Immature natural killer cell (primary cell): ENCODE data around the gene GNE. TPM values are rescaled to one million over a fixed set of nuclear protein-coding genes. Genes with fewer than 3 reads are reported as not detected.
A peak's percentile ranks its signal among the peaks of the same experiment; 100 is the strongest.
"Not testable (repeated sequence)": the region's sequence is repeated elsewhere in the genome, so short reads cannot be mapped to it uniquely, and the experiment has no call there.

Experiments
- DNase-seq, 3 donors: peaks; one replicate each; pipeline ENCODE4 v3.0.0; 2022; ENCODE audit warnings: mixed read lengths in 1 of 3
- H3K27ac Mint-ChIP-seq, 6 donors: one replicate each; pipeline ENCODE4 v1.8.0; 2020; ENCODE audit warnings: mixed read lengths in 6 of 6, mild to moderate bottlenecking in 5 of 6, inconsistent platforms in 4 of 6, moderate library complexity in 3 of 6
- H3K27me3 Mint-ChIP-seq, 3 donors: one replicate each; pipeline ENCODE4 v1.8.0; 2020 to 2021; ENCODE audit warnings: low read depth in 3 of 3, mild to moderate bottlenecking in 3 of 3, mixed read lengths in 3 of 3, moderate library complexity in 3 of 3, inconsistent platforms in 1 of 3
- H3K36me3 Mint-ChIP-seq, 3 donors: one replicate each; pipeline ENCODE4 v1.8.0; 2020; ENCODE audit warnings: mixed read lengths in 3 of 3, inconsistent platforms in 2 of 3, mild to moderate bottlenecking in 2 of 3
- H3K4me1 Mint-ChIP-seq, 2 donors: one replicate each; pipeline ENCODE4 v1.8.0; 2020; ENCODE audit warnings: inconsistent platforms in 2 of 2, mild to moderate bottlenecking in 2 of 2, mixed read lengths in 2 of 2, moderate library complexity in 1 of 2
- H3K4me3 Mint-ChIP-seq, 5 donors: one replicate each; pipeline ENCODE4 v1.8.0; 2020; ENCODE audit warnings: mild to moderate bottlenecking in 5 of 5, mixed read lengths in 5 of 5, inconsistent platforms in 3 of 5, moderate library complexity in 3 of 5
- H3K9me3 Mint-ChIP-seq, 6 donors: one replicate each; pipeline ENCODE4 v1.8.0; 2020; ENCODE audit warnings: mild to moderate bottlenecking in 6 of 6, mixed read lengths in 6 of 6, inconsistent platforms in 4 of 6, moderate library complexity in 3 of 6
- polyA plus RNA-seq, 3 donors: library from polyadenylated mRNA; unstranded; fragments of 300-500 nt; fragmentation: Illumina TruSeq; gene quantifications; one replicate each; pipeline ENCODE4 v1.2.3, GENCODE V29; 2021

GNE gene
- polyA plus RNA-seq, 3 donors from 2014 or later: 2.3 to 4.8 (median 4.3) TPM

DNA sequence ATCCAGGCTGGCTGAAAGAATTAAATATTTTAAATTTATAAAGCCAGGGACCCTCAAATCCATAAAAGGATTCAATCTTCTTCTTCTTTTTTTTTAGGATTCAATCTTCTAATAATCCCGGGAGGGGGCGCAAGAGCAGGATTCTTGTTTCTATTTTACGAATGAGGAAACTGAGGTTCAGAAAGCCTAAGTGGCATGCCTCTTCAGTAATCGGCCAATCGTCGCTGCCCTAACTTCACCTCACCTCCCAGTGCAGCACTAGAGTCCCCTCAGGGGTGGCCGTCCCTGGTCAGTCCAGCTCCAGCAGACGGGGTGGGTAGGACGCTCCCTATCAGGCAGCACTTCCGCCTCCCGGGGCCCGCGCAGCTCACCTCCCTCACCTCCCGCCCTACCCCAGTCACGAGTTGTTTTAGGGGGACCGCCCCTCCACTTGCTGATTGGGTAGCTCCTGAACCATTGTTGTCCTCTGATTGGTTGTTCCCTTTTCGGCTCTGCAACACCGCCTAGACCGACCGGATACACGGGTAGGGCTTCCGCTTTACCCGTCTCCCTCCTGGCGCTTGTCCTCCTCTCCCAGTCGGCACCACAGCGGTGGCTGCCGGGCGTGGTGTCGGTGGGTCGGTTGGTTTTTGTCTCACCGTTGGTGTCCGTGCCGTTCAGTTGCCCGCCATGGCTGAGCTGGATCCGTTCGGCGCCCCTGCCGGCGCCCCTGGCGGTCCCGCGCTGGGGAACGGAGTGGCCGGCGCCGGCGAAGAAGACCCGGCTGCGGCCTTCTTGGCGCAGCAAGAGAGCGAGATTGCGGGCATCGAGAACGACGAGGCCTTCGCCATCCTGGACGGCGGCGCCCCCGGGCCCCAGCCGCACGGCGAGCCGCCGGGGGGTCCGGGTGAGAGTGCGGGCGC is 67.6 kb downstream of the GNE start, which contains the start of gene CLTA:
Gene CLTA (plus strand): TSS at position 534 of the 902 bp plus-strand sequence. CDS start 136 bp downstream, at position 670.
- Mint-ChIP-seq H3K27me3 (peaks cover 2 to 8% (median 5%) of the 10 kb centered on the region in 3 donors), H3K9me3 (no peaks in the 10 kb centered on the region), H3K36me3 (peaks cover 0 to 4% (median 0%) of the 10 kb centered on the region in 3 donors), H3K4me1 (peaks cover 75 to 80% of the 10 kb centered on the region in 2 donors), H3K4me3 (peak within 1 kb of the TSS; percentile 89 to 98 (median 95)), H3K27ac (peak within 1 kb of the TSS; percentile 93 to 97 (median 94))
- peak; percentile 95 to 96 (median 95) for DNase-seq

DNA sequence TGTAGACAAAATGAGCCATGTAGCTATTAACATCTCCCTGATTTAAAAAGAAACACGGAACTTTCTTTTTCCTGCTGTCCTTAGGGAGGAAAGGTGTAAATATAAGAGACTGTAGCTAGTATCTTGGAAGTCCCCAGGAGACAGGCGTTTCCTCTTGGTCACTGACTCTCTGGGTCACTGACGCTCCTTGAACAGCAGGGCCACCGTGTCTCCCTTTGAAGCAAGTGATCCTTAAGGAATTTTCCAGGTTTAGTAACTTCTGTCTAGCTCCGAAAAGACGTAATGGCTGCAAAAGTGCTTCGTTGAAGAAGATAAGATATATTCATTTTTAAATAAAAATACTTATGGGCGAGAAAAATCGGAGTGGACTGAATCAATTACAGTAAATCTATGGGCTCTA is 68.3 kb downstream of the GNE start:
- Mint-ChIP-seq H3K4me3 (peak overlapping the region; percentile 89 to 98 (median 95)), H3K36me3 (no peaks in the 10 kb centered on the region), H3K27ac (peak overlapping the region; percentile 20 to 97 (median 92)), H3K9me3 (no peaks in the 10 kb centered on the region), H3K4me1 (peaks cover 69 to 74% of the 10 kb centered on the region in 2 donors), H3K27me3 (peaks cover 2 to 8% (median 5%) of the 10 kb centered on the region in 3 donors)
- DNase-seq: no peak

DNA sequence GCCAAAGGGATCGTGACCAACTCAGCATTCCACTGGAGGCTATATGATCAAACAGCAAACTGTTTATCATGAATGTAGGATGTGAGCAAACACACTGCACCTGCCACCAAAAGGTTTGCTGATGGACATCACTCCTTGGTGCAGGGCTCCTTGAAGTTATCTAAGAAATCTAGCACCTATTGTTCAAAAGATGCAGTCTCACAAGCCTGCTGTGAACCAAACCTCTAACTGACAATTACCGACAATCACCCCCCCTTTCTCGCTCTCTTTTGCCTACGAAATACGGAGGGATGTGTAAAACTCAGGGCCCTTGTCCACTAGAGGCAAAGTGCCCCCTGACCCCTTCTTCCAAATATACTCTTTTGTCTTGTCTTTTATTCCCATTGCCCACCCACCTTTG is 70.0 kb downstream of the GNE start:
- Mint-ChIP-seq H3K36me3 (no peaks in the 10 kb centered on the region), H3K4me1 (peaks cover 51 to 56% of the 10 kb centered on the region in 2 donors), H3K27me3 (peaks cover 2 to 9% (median 5%) of the 10 kb centered on the region in 3 donors), H3K27ac (peak overlapping the region; percentile 29 to 87 (median 78)), H3K4me3 (peak overlapping the region in 2 of 5 donors; percentile 31 to 45), H3K9me3 (no peaks in the 10 kb centered on the region)
- DNase-seq: no peak

GRCh38 chr9:36187414-36187813 is 70.8 kb downstream of the GNE start:
- H3K4me3 Mint-ChIP-seq: peak overlapping the region in 4 of 5 donors; percentile 0 to 44 (median 19)
- peaks cover 43 to 49% of the 10 kb centered on the region in 2 donors for H3K4me1 Mint-ChIP-seq
- no peaks in the 10 kb centered on the region for H3K36me3 Mint-ChIP-seq
- peaks cover 2 to 9% (median 5%) of the 10 kb centered on the region in 3 donors for H3K27me3 Mint-ChIP-seq
- H3K27ac Mint-ChIP-seq: peak overlapping the region; percentile 75 to 87 (median 79)
- no peaks in the 10 kb centered on the region for H3K9me3 Mint-ChIP-seq
- DNase-seq: peak; percentile 37 to 53 (median 44)

DNA sequence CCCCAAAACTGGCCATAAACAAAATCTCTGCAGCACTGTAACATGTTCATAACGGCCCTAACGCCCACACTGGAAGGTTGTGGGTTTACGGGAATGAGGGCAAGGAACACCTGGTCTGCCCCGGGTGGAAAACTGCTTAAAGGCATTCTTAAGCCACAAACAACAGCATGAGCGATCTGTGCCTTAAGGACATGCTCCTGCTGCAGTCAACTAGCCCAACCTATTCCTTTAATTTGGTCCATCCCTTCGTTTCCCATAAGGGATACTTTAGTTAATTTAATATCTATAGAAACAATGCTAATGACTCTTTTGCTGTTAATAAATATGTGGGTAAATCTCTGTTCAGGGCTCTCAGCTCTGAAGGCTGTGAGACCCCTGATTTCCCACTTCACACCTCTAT is 78.0 kb downstream of the GNE start:
- DNase-seq, H3K27ac Mint-ChIP-seq, H3K4me1 Mint-ChIP-seq, H3K27me3 Mint-ChIP-seq, H3K4me3 Mint-ChIP-seq, H3K9me3 Mint-ChIP-seq, H3K36me3 Mint-ChIP-seq: not testable (repeated sequence)

DNA sequence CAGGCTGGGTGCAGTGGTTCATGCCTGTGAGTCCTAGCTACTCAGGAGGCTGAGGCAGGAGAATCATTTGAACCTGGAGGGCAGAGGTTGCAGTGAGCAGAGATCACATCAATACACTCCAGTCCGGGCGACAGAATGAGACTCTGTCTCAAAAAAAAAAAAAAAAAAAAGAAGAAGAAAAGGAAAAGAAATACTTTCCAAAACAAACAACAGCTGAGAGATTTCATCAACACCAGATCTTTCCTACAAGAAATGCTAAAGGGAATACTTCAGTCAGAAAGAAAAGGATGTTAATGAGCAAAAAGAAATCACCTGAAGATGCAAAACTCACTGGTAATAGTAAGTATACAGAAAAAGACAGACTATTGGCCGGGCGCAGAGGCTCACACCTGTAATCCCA is 80.7 kb downstream of the GNE start:
- no peaks in the 10 kb centered on the region for H3K9me3 Mint-ChIP-seq

GRCh38 chr9:36176496-36176895 is 81.8 kb downstream of the GNE start:
- not testable (repeated sequence) for H3K27ac Mint-ChIP-seq, H3K36me3 Mint-ChIP-seq, DNase-seq, H3K27me3 Mint-ChIP-seq, H3K9me3 Mint-ChIP-seq, H3K4me3 Mint-ChIP-seq, H3K4me1 Mint-ChIP-seq

More for the DNA sequence above, 80.7 kb downstream of the GNE start:
- no peak overlapping the region for H3K27ac Mint-ChIP-seq
- no peaks in the 10 kb centered on the region for H3K4me1 Mint-ChIP-seq
- H3K27me3 Mint-ChIP-seq: peaks cover 0 to 8% (median 4%) of the 10 kb centered on the region in 3 donors
- no peak for DNase-seq
- peaks cover 0 to 3% (median 0%) of the 10 kb centered on the region in 3 donors for H3K36me3 Mint-ChIP-seq
- H3K4me3 Mint-ChIP-seq: no peak overlapping the region

GRCh38 chr9:36175209-36175608 is 83.0 kb downstream of the GNE start:
- H3K4me3 Mint-ChIP-seq, H3K36me3 Mint-ChIP-seq, DNase-seq, H3K9me3 Mint-ChIP-seq, H3K27me3 Mint-ChIP-seq, H3K4me1 Mint-ChIP-seq, H3K27ac Mint-ChIP-seq: not testable (repeated sequence)

DNA sequence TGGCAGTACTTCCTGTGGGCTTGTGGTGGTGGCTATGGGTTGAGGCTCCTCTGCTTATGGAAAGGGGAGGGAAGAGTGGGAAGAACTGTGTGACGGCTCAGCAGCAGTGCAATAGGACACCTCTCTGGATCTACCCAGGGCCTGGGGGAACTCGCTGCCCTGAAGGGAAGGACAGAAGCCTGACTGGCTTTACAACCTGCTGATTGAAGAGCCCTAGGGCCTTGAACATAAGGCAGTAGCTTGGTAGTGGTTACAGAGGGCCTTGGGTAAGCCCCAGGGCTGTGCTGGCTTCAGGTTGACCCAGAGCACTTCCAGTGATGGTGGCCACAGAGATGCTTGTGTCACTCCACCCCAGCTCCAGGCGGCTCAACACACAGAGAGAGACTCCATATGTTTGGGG is 83.5 kb downstream of the GNE start:
- no peaks in the 10 kb centered on the region for H3K9me3 Mint-ChIP-seq
- no peak for DNase-seq
- H3K36me3 Mint-ChIP-seq: peaks cover 0 to 3% (median 0%) of the 10 kb centered on the region in 3 donors
- peaks cover 5 to 6% (median 5%) of the 10 kb centered on the region in 3 donors for H3K27me3 Mint-ChIP-seq
- no peak overlapping the region for H3K27ac Mint-ChIP-seq
- H3K4me1 Mint-ChIP-seq: no peaks in the 10 kb centered on the region
- H3K4me3 Mint-ChIP-seq: no peak overlapping the region

GRCh38 chr9:36174271-36174670 is 84.0 kb downstream of the GNE start:
- DNase-seq: no peak
- Mint-ChIP-seq H3K27ac (no peak overlapping the region), H3K36me3 (peaks cover 0 to 3% (median 0%) of the 10 kb centered on the region in 3 donors), H3K4me3 (no peak overlapping the region), H3K27me3 (peaks cover 4 to 8% (median 5%) of the 10 kb centered on the region in 3 donors), H3K9me3 (no peaks in the 10 kb centered on the region), H3K4me1 (no peaks in the 10 kb centered on the region)

DNA sequence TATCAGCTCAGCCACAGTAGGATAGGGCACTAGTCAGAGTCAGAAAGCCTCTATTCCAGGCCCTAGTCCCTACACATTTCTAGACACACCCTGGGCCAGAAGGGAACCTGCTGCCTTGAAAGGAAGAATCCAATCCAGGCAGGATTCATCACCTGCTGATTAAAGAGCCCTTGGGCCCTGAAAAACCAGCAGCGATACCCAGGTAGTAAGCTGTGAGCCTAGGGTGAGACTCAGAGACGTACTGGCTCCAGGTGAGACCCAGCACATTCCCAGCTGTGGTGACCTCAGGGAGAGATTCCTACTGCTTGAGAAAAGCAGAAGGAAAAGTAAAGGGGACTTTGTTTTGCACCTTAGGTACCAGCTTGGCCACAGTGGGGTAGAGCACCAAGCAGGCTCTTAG is 84.4 kb downstream of the GNE start:
- no peaks in the 10 kb centered on the region for H3K9me3 Mint-ChIP-seq
- no peak overlapping the region for H3K27ac Mint-ChIP-seq
- H3K4me3 Mint-ChIP-seq: no peak overlapping the region
- no peaks in the 10 kb centered on the region for H3K36me3 Mint-ChIP-seq
- peaks cover 4 to 9% (median 5%) of the 10 kb centered on the region in 3 donors for H3K27me3 Mint-ChIP-seq
- H3K4me1 Mint-ChIP-seq: no peaks in the 10 kb centered on the region
- DNase-seq: no peak

DNA sequence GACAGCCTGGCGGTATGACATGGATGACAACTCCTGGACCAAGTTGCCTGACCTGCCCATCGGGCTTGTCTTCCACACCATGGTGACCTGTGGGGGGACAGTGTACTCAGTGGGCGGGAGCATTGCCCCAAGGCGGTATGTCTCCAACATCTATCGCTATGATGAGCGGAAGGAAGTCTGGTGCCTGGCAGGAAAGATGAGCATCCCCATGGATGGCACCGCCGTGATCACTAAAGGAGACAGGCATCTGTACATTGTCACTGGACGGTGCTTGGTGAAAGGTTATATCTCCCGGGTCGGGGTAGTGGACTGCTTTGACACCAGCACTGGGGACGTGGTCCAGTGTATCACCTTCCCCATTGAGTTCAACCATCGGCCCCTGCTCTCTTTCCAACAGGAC is 87.7 kb downstream of the GNE start:
- Mint-ChIP-seq H3K27me3 (peaks cover 9 to 16% (median 10%) of the 10 kb centered on the region in 3 donors), H3K4me1 (peaks cover 9 to 13% of the 10 kb centered on the region in 2 donors), H3K4me3 (no peak overlapping the region), H3K36me3 (no peaks in the 10 kb centered on the region), H3K9me3 (no peaks in the 10 kb centered on the region), H3K27ac (no peak overlapping the region)
- no peak for DNase-seq

- no peak overlapping the region for H3K4me3 Mint-ChIP-seq
- H3K4me1 Mint-ChIP-seq: peaks cover 14 to 17% of the 10 kb centered on the region in 2 donors
- H3K9me3 Mint-ChIP-seq: no peaks in the 10 kb centered on the region
- H3K36me3 Mint-ChIP-seq: no peaks in the 10 kb centered on the region
- no peak overlapping the region for H3K27ac Mint-ChIP-seq
- no peak for DNase-seq
- H3K27me3 Mint-ChIP-seq: peaks cover 8 to 20% (median 9%) of the 10 kb centered on the region in 3 donors
Measured at GRCh38 chr9:36169708-36170107, 88.5 kb downstream of the GNE start.

- peaks cover 7 to 20% (median 8%) of the 10 kb centered on the region in 3 donors for H3K27me3 Mint-ChIP-seq
- no peaks in the 10 kb centered on the region for H3K36me3 Mint-ChIP-seq
- H3K4me3 Mint-ChIP-seq: no peak within 1 kb of the TSS
- H3K9me3 Mint-ChIP-seq: no peaks in the 10 kb centered on the region
- no peak for DNase-seq
- H3K27ac Mint-ChIP-seq: no peak within 1 kb of the TSS
- peaks cover 14 to 17% of the 10 kb centered on the region in 2 donors for H3K4me1 Mint-ChIP-seq
Measured at GRCh38 chr9:36169166-36169565, 89.1 kb downstream of the GNE start, which contains the start of gene CCIN. Gene CCIN (plus strand): TSS chr9:36169388. CDS start chr9:36169503, 115 bp downstream.
